ENCODE results near the gene CHRM4.
A peak's percentile ranks its signal among the peaks of the same experiment; 100 is the strongest.

The CHRM4 gene

DNA sequence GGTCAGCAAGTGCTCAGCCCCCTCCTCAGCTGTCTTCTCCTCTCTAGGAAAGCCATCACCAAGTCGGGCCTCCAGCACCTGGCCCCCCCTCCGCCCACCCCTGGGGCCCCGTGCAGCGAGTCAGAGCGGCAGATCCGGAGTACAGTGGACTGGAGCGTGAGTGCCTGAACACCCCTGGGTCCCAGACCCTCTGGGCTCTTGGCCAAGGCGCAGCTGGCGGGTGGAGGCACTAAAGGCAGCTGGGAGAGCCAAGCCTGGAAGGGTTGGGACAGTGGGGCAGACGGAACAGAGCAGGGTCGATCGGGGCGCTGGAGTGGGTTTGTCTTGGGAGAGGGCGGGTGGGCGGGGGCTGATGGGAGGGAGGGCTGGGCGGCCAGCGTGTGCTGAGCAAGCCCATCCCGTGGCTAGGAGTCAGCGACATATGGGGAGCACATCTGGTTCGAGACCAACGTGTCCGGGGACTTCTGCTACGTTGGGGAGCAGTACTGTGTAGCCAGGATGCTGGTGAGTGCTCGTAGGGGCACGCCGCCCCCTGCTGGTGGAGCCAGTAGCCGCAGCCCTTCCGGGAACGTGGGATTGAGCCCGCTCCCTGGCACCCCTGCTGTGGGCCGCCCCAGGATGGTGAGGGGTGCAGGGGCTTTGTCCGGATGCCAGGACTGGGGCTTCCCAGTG, 24.2 kb downstream of the CHRM4 start:
- DNase-seq = peak; percentile 74

DNA sequence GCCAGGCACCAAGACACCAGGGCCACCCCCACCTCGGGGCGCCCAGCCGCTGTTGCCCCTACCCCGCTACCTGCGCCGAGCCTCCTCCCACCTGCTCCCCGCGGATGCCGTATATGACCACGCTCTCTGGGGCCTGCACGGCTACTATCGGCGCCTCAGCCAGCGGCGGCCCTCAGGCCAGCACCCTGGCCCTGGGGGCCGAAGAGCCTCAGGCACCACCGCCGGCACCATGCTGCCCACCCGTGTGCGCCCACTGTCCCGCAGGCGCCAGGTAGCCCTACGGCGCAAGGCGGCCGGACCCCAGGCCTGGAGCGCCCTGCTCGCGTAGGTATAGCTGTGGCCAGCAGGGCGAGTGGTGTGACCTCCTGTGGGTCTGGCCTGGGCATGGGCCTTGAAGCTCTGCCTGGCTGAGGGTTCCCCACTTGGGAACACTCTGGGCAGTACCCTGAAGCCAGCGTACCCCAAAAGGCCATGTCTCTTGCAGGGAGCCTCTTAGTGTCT, 24.9 kb downstream of the CHRM4 start:
- no peak for DNase-seq

DNA sequence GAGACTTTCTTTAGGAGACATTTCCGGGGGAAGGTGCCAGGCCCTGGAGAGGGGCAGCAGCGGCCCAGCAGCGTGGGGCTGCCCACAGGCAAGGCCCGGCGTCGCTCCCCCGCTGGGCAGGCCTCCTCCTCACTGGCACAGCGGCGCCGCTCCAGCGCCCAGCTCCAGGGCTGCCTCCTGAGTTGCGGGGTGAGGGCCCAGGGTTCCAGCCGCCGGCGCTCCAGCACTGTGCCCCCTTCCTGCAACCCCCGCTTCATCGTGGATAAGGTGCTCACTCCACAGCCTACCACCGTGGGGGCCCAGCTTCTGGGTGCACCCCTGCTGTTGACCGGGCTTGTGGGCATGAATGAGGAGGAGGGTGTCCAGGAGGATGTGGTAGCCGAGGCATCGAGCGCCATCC, 25.3 kb downstream of the CHRM4 start:
- no peak for DNase-seq

DNA sequence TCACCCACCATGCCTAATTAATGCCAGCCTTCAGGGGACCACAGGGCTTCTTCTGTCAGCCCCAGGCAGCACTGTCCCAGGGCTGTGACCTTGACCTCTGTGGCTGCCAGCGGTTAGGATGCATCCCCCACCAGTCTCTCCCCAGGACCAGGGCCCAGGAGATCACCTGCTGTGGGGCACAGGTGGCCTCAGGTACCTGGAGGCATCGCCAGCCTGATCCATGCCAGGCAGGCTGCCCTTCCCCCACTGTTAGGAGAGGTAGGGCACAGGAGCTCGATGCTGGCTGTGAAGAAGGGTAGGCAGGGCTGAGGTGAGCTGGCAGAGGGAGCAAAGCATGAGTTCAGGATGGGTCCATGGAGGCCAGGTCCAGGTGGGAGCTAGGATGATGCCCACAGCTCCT, 26.8 kb downstream of the CHRM4 start:
- no peak for DNase-seq

DNA sequence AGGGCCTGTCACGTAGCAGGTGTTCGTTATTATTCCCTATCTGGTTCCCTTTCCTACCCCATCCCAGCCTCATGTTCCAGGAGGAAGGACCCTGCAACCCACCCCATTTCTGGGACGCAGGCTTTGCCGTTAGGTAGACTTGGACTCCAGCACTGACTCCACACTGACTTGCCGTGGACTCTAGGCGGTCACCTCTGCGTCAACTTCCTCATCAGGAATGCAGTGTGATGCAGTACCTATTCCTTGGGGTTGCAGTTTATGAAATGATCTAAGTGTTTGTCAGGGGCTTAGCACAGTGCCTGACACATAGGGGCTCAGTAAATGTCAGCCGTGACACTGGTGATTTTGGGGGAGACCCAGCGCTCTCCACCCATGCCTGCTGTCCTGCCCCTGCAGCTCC, 27.5 kb downstream of the CHRM4 start:
- no peak for DNase-seq

DNA sequence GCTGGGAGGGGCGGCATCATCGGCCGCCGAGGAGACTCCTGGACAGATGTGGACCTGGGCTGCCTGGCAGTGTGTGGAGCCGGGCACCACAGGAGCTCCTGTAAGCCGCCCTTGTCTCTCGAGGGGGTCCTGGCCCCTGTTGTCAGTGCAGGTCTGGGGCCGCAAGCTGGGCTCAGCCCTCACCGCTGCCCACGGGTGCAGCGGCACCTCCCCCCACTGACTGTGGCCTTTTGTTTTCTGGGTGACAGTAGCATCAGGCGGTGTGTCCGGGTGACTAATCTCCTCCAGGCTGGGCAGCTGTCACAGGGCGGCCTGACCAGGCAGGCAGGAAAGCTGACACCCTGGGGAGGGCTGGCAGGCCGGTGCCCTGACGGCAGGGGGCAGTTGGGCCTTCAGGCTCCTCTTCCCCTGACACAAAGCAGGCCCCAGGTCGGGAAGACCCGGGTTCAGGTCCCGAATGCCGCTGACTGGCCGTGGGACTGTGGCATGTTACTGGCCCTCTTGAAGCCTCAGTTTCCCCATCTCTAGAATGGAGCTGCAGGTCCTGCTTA, 28.0 kb downstream of the CHRM4 start:
- DNase-seq = no peak

DNA sequence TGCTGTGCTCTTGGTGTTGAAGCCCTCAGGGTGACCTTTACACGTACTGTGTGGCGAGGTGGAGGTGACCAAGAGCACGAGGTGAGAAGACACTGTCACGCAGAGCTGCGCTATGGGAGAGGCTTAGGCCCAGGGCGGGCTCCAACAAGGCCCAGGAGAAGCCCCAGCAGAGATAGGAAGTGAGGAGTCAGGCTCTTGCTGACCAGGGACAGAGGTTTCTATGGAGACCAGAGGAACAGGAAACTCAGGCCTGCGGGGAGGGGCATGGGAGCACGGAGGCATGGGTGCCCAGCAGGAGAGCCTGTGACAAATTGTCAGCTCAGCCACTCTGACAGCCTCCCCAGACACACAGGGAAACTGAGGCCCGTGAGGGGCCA, 28.6 kb downstream of the CHRM4 start:
- no peak for DNase-seq

DNA sequence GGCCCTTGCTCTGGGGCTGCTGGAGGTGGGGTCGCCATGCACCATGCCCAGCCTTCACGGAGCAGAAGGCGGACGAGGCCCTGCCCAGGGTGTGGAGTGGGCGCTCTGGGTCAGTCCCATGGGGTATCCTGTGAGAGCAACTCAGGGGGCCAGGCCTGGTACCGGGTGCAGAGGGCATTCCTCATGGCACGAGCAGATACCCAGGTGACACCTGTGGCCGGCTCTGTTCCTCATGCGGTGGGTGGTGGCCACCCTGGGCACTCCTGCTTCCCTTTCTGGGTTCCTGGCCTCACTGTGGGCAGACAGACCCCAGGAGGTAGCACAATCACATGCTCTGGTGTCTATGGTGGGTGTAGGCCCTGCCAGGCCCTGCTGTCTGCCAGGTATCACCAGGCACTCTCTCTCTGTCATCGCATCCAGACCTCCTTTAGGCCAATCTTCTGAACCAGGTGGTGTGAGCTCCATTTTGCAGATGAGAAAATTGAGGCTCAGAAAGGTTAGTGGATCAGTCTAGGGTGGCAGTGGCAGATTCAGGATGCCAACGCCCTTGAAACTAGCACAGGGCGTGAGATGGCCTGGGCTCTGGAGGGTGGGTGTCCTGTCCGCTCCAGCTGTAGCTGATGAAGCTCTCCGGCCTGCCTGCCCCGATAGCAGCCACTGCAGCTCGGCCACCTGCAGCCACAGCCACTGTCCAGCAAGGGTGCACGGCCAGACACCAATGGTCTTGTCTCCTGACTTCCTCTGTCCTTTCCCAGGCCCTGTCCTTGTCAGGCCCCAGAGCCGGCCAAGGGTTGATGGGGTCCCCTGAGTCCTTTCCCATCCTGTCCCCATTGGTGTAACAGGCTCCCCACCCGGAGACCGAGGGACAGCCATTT, 29.2 kb downstream of the CHRM4 start:
- DNase-seq = no peak

DNA sequence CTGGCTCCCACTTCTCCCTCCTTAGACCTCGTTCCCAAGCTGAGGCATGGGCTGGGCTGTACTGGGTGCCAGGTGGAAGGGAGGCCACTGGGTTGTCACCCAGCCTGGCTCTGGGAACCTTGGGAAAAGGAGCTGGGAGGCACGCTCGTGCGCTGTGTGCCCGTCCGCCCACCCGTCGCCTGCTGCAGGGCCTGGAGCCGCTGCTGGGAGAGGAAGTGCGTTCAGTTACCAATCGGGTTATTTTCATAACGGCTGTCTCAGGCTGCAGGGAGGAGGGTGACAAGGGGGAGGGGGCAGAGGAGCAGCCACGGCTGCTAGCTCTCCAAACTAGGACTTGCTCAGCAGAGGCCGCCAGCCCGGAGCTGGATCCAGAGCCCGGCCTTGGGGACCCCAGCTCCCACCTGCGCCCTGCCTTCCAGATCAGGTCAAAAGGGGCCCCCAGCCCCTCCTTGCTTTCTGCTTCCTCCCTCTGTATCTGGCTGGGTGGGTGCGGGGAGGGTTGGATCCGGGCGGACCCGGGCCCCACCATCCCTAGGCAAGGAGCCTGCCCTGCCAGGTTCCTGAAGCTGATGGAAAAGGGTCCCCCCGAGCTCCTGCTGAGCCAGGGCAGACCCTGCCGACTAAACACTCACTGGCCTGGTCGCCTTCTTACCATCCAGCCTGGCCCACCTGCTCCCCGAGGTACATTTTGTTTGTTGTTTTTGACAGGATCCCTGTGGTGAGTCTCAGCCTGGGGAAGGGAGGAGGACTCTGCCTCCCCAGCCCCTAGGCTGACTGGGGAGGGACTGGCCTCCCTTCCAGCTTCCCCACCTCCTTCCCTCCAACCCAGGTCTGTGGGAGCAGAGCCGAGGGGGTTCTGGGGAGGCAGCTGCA, 30.1 kb downstream of the CHRM4 start:
- peak; percentile 67 for DNase-seq

DNA sequence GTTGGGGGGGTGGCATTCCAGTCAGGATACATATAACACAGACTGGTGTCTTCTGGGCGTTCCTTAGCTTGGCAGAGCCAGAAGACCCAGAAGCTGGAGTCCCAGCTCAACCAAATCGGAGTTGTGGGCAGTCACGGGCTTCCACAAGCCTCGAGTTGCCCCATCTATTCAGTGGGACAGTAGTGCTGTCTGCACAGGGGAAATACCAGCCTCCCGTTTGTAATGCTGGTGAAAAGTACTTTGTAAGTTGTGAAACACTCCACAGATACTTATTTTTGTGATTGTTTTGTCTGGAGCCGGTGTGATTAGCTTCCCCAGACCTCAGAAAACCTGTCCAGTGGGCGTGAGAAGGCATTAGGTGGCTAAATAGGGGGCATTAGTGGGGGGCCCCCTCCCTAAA, 30.7 kb downstream of the CHRM4 start:
- DNase-seq = no peak

DNA sequence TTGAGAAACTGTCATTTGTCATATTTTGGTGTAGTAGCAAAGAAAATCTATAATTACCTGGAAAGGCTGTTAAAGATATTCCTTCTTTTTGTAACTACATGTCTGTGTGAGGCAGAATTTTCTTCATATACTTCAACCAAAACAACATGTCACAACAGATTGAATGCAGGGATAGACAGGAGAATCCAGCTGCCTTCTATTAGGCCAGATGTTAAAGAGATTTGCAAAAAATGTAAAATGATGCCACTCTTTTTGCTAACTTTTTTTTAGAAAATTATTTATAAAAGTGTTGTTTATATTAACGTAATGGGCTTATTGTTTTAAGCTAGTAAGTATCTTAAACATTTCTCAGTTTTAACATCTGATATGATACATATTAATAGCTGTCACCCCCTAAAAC, 31.6 kb downstream of the CHRM4 start:
- DNase-seq = no peak

DNA sequence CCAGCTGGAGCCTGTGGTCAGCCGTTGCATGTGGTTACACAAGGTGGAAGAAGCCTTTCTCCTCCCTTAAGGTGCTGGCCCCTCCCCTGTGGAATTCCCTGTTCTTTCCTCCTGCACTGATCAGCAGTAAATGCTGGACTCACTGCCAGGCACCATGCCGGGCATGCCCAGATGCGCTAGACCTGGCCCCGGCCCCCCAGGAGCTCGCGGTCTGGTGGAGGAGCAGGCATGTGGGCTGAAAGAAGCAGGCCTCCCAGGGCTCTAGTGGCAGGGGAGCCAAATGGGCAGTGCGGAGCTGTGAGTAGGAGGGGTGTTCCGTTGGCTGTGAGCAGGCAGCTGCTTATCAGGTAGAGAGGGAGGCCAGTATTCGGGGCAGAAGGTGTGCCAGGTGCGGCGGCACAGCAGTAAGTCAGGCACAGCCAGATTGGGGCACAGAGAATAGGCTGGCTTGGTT, 34.1 kb downstream of the CHRM4 start:
- DNase-seq = no peak

DNA sequence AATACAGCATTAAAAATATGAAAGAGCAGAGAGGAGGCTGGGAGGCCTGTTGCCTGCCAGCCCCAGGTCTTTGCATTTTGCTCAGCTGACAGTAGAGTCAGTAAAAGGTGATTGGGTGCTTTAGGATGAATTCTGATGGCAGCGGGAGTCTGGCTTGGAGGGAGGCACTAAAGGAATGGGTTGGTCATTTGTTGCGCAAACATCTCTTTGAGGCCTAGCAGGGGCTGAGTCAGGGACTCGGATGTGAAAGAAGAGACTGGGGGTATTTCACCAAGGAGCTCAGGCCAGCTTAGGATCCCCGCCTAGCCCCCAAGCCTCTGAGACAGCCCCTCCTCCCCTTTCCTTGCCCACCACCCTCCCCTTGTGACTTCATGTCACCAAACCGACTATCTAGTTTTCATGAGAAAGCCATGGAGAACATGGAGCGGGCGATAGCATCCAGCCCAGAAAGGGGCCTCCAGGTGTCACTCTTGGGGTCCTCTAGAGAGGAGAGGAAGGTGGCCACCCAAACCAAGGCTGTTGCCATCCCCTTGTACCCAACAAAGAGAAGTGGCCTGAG, 34.6 kb downstream of the CHRM4 start:
- no peak for DNase-seq

DNA sequence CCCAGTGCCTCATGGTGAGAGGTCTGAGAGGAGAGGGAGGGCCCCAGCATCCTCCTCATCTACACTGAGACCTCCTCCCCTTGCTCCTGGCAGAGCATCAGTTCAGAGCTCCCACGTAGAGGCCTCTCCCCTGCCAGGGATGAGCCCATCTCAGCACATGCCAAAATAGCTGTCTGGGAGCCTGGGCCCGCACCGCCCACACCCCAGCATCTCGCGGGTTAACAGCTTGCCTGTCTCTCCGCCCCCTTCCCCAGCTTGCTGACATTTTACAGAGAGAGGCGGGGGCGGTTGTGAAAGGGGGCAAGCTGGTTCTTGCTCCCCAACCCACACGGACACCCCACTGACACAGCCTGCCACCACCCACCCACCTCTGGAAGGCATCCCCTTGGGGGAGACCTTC, 37.9 kb downstream of the CHRM4 start:
- peak; percentile 66 for DNase-seq

DNA sequence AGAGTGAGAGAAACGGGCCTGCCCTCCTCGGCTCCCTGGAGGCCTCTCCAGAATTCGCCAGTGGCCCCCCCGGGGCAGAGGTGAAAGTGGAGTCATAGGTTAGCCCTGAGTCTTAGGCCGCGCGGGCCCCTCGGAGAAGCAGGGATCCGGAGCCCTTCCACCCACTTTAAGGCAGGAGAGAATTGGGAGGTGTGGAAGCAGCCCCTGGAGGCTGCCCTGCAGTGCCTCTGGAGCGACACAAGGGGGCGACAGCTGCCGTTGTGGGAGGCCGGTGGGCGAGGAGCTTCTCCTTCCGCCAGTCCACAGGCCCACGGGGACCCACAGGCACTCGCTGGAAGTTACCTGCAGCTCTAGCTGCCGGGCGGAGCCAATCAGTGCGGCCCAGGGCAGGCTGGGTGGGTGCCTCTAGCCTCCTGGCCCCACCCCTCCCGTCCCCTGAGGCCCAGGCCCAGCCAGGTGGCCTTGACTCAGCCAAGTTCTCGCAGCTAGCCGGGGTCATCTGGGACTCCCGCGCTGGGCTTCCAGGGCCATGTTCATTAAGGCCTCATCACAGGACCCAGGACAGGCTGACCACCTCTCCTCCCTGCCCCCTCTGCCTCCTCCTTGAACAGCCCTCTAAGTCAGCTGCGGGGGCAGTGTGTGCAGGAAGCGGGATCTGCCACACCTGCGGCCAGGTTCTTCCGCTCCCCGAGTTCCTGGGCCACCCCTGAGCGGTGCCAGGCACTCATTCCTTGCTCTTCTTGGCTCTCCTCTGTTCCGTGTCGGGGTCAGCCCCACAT, 39.3 kb downstream of the CHRM4 start:
- peak; percentile 78 for DNase-seq

DNA sequence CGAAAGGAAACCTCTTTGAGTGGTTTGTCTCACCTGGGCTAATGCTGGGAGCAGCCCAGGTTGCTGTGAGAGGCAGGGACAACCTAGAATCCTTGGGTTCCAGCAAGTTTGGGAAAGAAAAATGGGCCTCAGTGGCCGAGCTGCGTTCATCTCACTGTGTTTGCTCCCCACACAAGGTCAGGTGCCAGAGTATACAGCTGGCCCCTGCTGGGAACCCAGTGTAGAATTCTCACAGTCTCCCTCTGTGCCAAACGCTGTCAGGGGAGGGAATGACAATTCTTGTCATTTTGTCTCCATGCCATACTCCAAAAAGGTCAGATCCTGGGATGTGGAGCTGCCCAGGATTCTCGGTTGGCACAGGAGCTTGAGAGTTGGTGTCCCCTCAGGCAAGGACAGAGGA, 40.0 kb downstream of the CHRM4 start:
- no peak for DNase-seq

DNA sequence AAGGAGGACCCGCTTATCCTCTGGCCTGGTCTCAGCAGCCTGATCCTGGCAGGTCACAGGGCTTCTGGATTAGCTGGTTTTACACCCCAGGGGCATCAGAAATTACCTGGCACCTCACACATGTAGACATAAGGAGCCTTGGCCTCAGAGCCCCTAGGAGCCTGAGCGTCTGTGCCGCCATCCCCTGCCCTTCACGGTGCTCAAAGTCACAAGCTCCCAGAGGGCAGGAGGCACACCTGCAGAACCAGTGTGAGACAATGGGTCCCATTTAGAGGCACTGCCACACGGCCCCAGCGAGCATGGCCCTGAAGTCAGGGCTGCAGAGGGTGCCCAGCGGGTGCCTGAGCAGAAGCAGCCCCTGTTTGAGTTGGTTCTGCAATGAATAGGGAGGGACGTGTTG, 40.4 kb downstream of the CHRM4 start:
- no peak for DNase-seq

DNA sequence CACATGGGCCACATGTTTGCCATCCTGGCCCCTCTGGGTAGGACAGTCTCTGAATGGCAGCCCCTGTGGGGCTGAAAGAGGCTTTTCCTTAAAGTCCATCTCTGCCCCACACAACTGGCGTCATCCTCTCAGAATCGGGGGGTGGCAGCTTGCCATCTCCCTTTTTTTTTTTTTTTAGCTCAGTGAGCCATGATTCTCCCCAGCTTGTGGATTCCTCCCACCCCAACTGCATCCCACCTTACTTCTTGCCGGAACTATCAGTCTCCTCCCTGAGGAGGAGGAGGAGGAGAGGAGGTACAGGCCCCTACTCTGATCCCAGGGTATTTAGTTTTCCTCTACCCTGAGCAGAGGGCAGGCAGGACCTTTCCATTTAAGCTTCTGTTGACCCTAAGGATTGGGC, 40.9 kb downstream of the CHRM4 start:
- DNase-seq = no peak

DNA sequence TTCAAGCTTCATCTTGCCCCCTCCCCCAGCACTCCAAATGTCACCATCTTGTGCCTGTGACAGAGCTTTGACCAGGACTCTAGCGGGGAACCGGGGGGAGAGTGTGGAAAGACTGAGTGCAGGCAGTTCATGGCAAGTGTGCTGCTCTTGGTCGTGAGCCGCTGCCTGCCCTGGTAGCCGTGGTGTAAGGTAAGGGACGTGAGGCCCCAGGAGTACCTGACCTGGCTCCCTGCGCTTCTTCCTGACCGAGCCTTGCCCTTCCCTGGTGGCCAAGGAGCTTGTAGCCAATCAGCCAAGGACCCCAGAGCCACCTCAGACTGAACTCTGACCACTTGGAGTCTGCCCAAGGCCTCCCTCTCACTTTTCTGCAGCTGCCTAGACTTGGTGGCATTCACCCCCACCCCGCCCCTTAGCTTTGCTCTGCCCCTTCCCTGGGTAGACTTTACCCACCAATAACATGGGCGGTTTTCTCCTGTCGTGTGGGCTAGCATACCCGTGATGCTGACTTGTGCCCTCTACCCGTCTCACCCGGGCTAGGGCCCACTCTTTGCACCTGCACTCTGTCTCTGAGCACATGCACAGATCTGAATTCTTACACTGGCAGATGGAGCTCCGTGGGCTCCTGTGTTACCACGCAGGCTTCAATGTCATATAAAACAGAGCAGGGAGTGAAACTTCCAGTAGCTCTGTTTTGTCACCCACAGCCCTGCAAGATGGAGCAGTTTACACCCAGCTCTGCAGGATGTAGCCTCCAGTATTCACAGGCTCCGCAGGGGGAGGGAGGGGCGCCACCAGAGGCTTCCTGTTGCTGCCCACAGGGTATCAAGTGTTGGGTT, 42.8 kb downstream of the CHRM4 start:
- peak; percentile 59 for DNase-seq

DNA sequence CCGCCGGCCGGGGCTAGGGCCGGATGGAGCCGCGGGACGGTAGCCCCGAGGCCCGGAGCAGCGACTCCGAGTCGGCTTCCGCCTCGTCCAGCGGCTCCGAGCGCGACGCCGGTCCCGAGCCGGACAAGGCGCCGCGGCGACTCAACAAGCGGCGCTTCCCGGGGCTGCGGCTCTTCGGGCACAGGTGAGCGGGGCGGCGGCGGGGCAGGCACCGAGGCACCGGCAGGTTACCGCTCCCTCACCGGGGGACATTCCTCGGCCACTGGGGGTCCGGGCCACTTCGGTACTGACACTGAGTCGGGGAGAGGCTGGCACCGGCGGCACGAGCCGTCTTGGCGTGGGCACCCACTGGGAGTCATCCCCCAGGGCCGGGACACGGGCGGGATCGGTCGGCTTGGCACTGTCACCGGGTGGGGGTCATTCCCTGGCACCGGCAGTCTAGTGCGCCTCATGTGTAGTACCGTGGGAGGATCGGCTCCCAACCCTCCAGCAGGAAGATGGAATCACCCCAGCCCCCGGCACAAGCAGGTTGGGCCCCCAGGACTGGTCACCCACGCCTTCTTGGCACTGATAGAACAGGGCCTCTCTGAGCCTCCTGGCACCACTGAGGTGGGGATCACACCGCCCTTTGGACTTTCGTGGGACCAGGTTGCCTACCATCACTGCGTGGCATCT, 43.8 kb downstream of the CHRM4 start:
- DNase-seq = peak; percentile 31

All from activated naive CD4-positive, alpha-beta T cell treated with Interleukin-2 at 50 U/mL for 16 hours (primary cell).